K562 (cell line): ENCODE measurements around the gene TMCO4. TPM values are rescaled to one million over a fixed set of nuclear protein-coding genes. Genes with fewer than 3 reads are reported as not detected.
A peak's percentile ranks its signal among the peaks of the same experiment; 100 is the strongest.

Experiments used
- ATAC-seq: fragments of 200-7000 bp; cut with Tn5 transposase; 3 replicates; pipeline ENCODE4 v1.9.1; 2020; ENCODE audit warnings: moderate library complexity
- BruUV-seq: library from RNA; stranded (reverse); fragments of 400-500 nt; replicated peaks from 2 replicates; lab custom pipeline; 2021; lab: Mats Ljungman, UMichigan
- CTCF ChIA-PET: fragments of 300-600 bp; formaldehyde crosslinking; extraction: SDS; loops from one replicate; lab custom pipeline; 2021; ENCODE audit warnings: low intra/inter-chr PET ratio; lab: Yijun Ruan, JAX
- POLR2A ChIA-PET: fragments of 300-600, 350-650 bp; sonication (Branson Sonifier 250); formaldehyde crosslinking; extraction: SDS; loops from one replicate; lab custom pipeline; 2021; ENCODE audit warnings: antibody characterized with exemption, inconsistent platforms; lab: Yijun Ruan, JAX
- DNase-seq, 4 experiments: peaks; one replicate each; pipeline versions ENCODE4 v3.0.0 to v3.0.0-alpha.2; 2011 to 2018; ENCODE audit warnings: low spot score in 3 of 4, mixed read lengths in 3 of 4; ENCODE audit errors: extremely low read depth in 1 of 4
- FAIRE-seq: peaks from 2 replicates; lab custom pipeline; 2011; peaks lifted over from hg19 to GRCh38; lab: Jason Lieb, UNC
- H2AFZ ChIP-seq: 2 replicates; pipeline ENCODE4 v1.6.0; 2011; ENCODE audit warnings: low read depth, low read length, control low read depth, inconsistent platforms
- H3K27ac ChIP-seq: fragments of 200-600 bp; 3 replicates; pipeline ENCODE4 v1.8.0; 2011; ENCODE audit warnings: low read depth, mild to moderate bottlenecking, control low read depth, inconsistent platforms, low read length, moderate library complexity, mixed read lengths; ENCODE audit errors: extremely low read depth
- H3K27me3 ChIP-seq, 2 experiments: fragments of 300-600 bp in 1 of 2; 2 replicates in 1 of 2; 3 replicates in 1 of 2; pipeline versions ENCODE4 v1.6.0 to v1.8.0; 2011; ENCODE audit warnings: inconsistent platforms in 2 of 2, low read length in 2 of 2, mild to moderate bottlenecking in 1 of 2, mixed read lengths in 1 of 2, moderate library complexity in 1 of 2; ENCODE audit not compliant: control insufficient read depth in 2 of 2, insufficient read depth in 2 of 2
- H3K36me3 ChIP-seq: fragments of 300-600 bp; 3 replicates; pipeline ENCODE4 v1.8.0; 2011; ENCODE audit warnings: mild to moderate bottlenecking, low read length, inconsistent platforms; ENCODE audit not compliant: control insufficient read depth, insufficient read depth
- H3K4me1 ChIP-seq, 2 experiments: fragments of 200-600 bp in 1 of 2; replicated peaks in 1 of 2; 2 replicates in 1 of 2; 3 replicates in 1 of 2; pipeline versions ENCODE4 v1.5.1 to v1.8.0; 2011; ENCODE audit warnings: inconsistent platforms in 2 of 2, low read length in 2 of 2, mild to moderate bottlenecking in 1 of 2, mixed read lengths in 1 of 2, moderate library complexity in 1 of 2; ENCODE audit not compliant: control insufficient read depth in 2 of 2, insufficient read depth in 2 of 2
- H3K4me2 ChIP-seq: 2 replicates; pipeline ENCODE4 v1.6.1; 2011; ENCODE audit warnings: low read length, control low read depth, inconsistent platforms, mixed read lengths; ENCODE audit not compliant: insufficient read depth
- H3K4me3 ChIP-seq: fragments of 200-600 bp; sonication (generic), shearing (Covaris generic); 2 replicates; pipeline ENCODE4 v1.5.1; 2016; ENCODE audit warnings: control low read depth, inconsistent platforms
- H3K79me2 ChIP-seq: fragments of 200-600 bp; 3 replicates; pipeline ENCODE4 v1.8.0; 2011; ENCODE audit warnings: low read length, inconsistent platforms; ENCODE audit not compliant: control insufficient read depth, insufficient read depth
- H3K9ac ChIP-seq, 2 experiments: 2 replicates each; pipeline versions ENCODE4 v1.6.0 to v1.6.1; 2011; ENCODE audit warnings: low read depth in 2 of 2, low read length in 2 of 2, control low read depth in 1 of 2, inconsistent platforms in 1 of 2, mild to moderate bottlenecking in 1 of 2, mixed read lengths in 1 of 2; ENCODE audit not compliant: insufficient read depth in 1 of 2
- H3K9me1 ChIP-seq: one replicate; pipeline ENCODE4 v1.6.0; 2011; ENCODE audit warnings: inconsistent platforms, mild to moderate bottlenecking, low read length, moderate library complexity; ENCODE audit not compliant: control insufficient read depth, insufficient read depth
- H3K9me3 ChIP-seq: replicated peaks from 2 replicates; pipeline ENCODE4 v1.5.1; 2011; ENCODE audit warnings: low read depth, low read length, inconsistent platforms; ENCODE audit not compliant: control insufficient read depth, insufficient read depth
- H4K20me1 ChIP-seq: replicated peaks from 2 replicates; pipeline ENCODE4 v1.6.1; 2011; ENCODE audit warnings: low read length, inconsistent platforms, mixed read lengths; ENCODE audit not compliant: control insufficient read depth, insufficient read depth
- ATF7 ChIP-seq: fragments of 450-650 bp; IDR thresholded peaks from 2 replicates; pipeline ENCODE4 v1.7.1; 2014; ENCODE audit warnings: mild to moderate bottlenecking, moderate library complexity
- HOMEZ ChIP-seq: fragments of 250-450 bp; sonication (Bioruptor Pico); IDR thresholded peaks from 2 replicates; pipeline ENCODE4 v1.4.0; 2020; ENCODE audit warnings: mild to moderate bottlenecking, moderate library complexity
- POLR2B ChIP-seq: fragments of 450-650 bp; IDR thresholded peaks from 2 replicates; pipeline ENCODE4 v1.6.1; 2018; ENCODE audit warnings: low read depth; ENCODE audit not compliant: partially characterized antibody
- ZC3H11A ChIP-seq: IDR thresholded peaks from 2 replicates; pipeline ENCODE4 v1.6.1; 2012; ENCODE audit warnings: low read depth, low read length, improper control_type of control experiment
- ZNF146 ChIP-seq: IDR thresholded peaks from one replicate; pipeline ENCODE4 v1.6.1; 2018; ENCODE audit warnings: missing compliant biosample characterization; ENCODE audit not compliant: unreplicated experiment
- ZNF512 ChIP-seq: IDR thresholded peaks from 2 replicates; pipeline ENCODE4 v1.6.1; 2016; ENCODE audit warnings: missing genetic modification characterization, missing compliant biosample characterization
- ZNF609 ChIP-seq: sonication (generic); formaldehyde crosslinking; IDR thresholded peaks from 2 replicates; pipeline ENCODE4 v1.8.1; 2023; ENCODE audit warnings: missing genetic modification reagents, mild to moderate bottlenecking, borderline replicate concordance
- WGBS: fragments of 100-300 bp; shearing (Covaris generic); methylation state at CpG from one replicate; pipeline ENCODE4 v1.1.6; 2016; ENCODE audit warnings: low coverage, mixed read lengths; ENCODE audit not compliant: insufficient coverage; ENCODE audit errors: missing lambda C conversion rate; 5-methylcytosine and 5-hydroxymethylcytosine counted together
- in situ Hi-C: fragments of 300-500 bp; cut with MboI; formaldehyde crosslinking; loops from 4 replicates; pipeline ENCODE4 v1.15.0; 2018; ENCODE audit warnings: inconsistent platforms, mixed read lengths
- intact Hi-C: fragments of 100-400 bp; cut with micrococcal nuclease; formaldehyde crosslinking; loops from 2 replicates; pipeline ENCODE4 v1.14.2; 2022
- polyA plus RNA-seq, 8 experiments: library from polyadenylated mRNA; depleted of rRNA in 4 of 8; stranded (reverse) in 5 of 8; unstranded in 3 of 8; fragments of >200 nt; fragmentation: Nextera tagmentation in 2 of 8; fragmentation: Illumina TruSeq in 1 of 8; extraction: Ambion mirVana in 2 of 8; extraction: Trizol in 1 of 8; gene quantifications; 2 replicates each; pipeline versions ENCODE4 v1.2.1 to v1.2.3, GENCODE V29; 2011 to 2014; ENCODE audit warnings: inconsistent platforms in 1 of 8, missing spikeins in 1 of 8
- total RNA-seq, 7 experiments: library from RNA; depleted of rRNA in 6 of 7; stranded (reverse); fragments of >200 nt in 6 of 7; fragmentation: Illumina TruSeq in 2 of 7; extraction: Trizol in 2 of 7; gene quantifications; 2 replicates each; pipeline versions ENCODE4 v1.2.1 to v1.2.3, GENCODE V29; 2011 to 2021; ENCODE audit warnings: low replicate concordance in 1 of 7

Gene TMCO4
- total and polyA plus RNA-seq, 9 of the 15 experiments (the other 6 are each of a cell fraction or from before 2014, with no cell fraction given), result 0.06 to 2.1 (median 1.2) TPM

GRCh38 chr1:19797827-19798226 is 1.9 kb downstream of the TMCO4 start:
- POLR2A ChIA-PET, result interaction anchor here (1.1 to 1.5 kb wide), 2 partner anchors 9 to 13 kb away, joined by 4 to 6 read pairs; no protein-coding TSS in a partner anchor
- Histone ChIP-seq H3K27me3 (peaks cover 17 to 40% of the 10 kb centered on the region in 2 experiments), H3K4me1 (peaks cover 6 to 12% of the 10 kb centered on the region in 2 experiments; a peak in 4 of 5 replicates), H3K27ac (no peak overlapping the region), H3K4me3 (no peak overlapping the region), H3K9me3 (no peaks in the 10 kb centered on the region), H3K9ac (no peak overlapping the region), H3K9me1 (no peaks in the 10 kb centered on the region), H3K4me2 (no peak overlapping the region), H3K36me3 (no peaks in the 10 kb centered on the region), H4K20me1 (no peaks in the 10 kb centered on the region), H2AFZ (no peak overlapping the region), H3K79me2 (no peaks in the 10 kb centered on the region)
- TF ChIP-seq ZC3H11A (no peak), ZNF512 (tag) (peak; percentile 71)
- no peak for DNase-seq
- FAIRE-seq, result no peak
- 26% methylated on average over 5 of the region's 5 CpGs for WGBS
- CTCF ChIA-PET, result no interaction called here
- no TSS peak for BruUV-seq
- intact Hi-C loops, result no loop called here
- no peak for ATAC-seq
- in situ Hi-C loops, result no loop called here

- Histone ChIP-seq H3K9me1 (no peaks in the 10 kb centered on the region), H3K9ac (no peak overlapping the region), H3K4me3 (no peak overlapping the region), H2AFZ (no peak overlapping the region), H3K4me1 (peaks cover 0 to 5% of the 10 kb centered on the region in 2 experiments; a peak in 2 of 5 replicates), H3K27me3 (peaks cover 0 to 14% of the 10 kb centered on the region in 2 experiments; a peak in 1 of 5 replicates), H3K36me3 (no peaks in the 10 kb centered on the region), H3K9me3 (no peaks in the 10 kb centered on the region), H3K27ac (no peak overlapping the region), H3K4me2 (no peak overlapping the region), H3K79me2 (no peaks in the 10 kb centered on the region), H4K20me1 (no peaks in the 10 kb centered on the region)
- ChIA-PET CTCF (no interaction called here), POLR2A (no interaction called here)
- intact Hi-C loops (no loop called here), in situ Hi-C loops (no loop called here)
- no peak for DNase-seq
- BruUV-seq, result no TSS peak
- ATAC-seq, result no peak
- 12% methylated on average over 4 of the region's 4 CpGs for WGBS
- no peak for FAIRE-seq
- TF ChIP-seq ZNF146 (CRISPR knock-in tag) (peak; percentile 72), ATF7 (no peak), HOMEZ (CRISPR knock-in tag) (no peak), POLR2B (no peak), ZNF609 (CRISPR knock-in tag) (no peak)
These were observed 5.1 kb downstream of the TMCO4 start for GRCh38 chr1:19794583-19794982.
